Epithelial cell of esophagus (primary cell): ENCODE measurements around the gene TMEM178B.

Source experiments
- DNase-seq: peaks from one replicate; pipeline ENCODE4 v3.0.0; 2010; ENCODE audit warnings: low read depth
- H3K4me3 ChIP-seq: 2 replicates; pipeline ENCODE4 v1.5.1; 2011; ENCODE audit warnings: mild to moderate bottlenecking, low read length, control low read depth
- CTCF ChIP-seq: IDR thresholded peaks from 2 replicates; pipeline ENCODE4 v1.5.1; 2011; ENCODE audit warnings: low read depth, mild to moderate bottlenecking, low read length, control low read depth, inconsistent platforms; ENCODE audit not compliant: insufficient read depth; ENCODE audit errors: missing control alignments

Gene TMEM178B

DNA sequence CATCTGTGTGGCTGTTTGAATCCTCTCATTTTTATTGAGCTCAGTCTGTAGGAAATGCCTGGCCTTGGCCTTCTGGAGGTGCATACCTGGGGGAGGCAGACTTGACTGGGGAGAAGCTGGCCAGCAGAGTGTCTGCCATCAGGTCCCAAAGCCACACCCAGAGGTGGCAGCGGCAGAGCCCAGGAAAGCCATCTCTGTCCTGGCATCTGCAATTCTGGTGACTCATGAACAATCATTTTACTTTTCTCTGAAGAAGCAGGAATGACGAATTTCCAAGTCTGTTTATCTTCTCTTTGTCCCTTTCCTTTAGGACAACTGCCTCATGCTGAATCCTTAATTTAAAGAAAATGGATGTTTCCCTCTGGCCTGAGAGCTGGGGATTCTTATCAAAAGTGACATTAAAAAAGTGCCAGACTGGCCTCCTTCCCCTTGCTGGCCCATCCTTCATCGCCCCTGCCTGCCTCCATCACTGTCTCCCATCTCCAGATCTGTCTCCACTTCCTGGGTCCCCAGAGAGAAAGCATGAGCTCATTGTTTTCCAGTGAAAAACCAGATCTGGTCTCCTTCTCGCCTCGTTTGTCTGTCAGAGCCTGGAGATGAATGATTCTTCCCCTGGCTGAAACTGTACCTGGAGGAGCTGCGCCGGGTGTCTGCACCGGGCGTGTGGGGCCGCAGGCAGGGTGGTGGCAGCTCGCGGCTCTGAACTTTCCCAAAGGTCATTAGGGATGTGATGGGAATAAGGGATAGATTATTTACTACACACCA is 124.5 kb downstream of the TMEM178B start:
- H3K4me3 ChIP-seq, result no peak overlapping the region
- DNase-seq, result no peak
- TF ChIP-seq CTCF, result no peak

DNA sequence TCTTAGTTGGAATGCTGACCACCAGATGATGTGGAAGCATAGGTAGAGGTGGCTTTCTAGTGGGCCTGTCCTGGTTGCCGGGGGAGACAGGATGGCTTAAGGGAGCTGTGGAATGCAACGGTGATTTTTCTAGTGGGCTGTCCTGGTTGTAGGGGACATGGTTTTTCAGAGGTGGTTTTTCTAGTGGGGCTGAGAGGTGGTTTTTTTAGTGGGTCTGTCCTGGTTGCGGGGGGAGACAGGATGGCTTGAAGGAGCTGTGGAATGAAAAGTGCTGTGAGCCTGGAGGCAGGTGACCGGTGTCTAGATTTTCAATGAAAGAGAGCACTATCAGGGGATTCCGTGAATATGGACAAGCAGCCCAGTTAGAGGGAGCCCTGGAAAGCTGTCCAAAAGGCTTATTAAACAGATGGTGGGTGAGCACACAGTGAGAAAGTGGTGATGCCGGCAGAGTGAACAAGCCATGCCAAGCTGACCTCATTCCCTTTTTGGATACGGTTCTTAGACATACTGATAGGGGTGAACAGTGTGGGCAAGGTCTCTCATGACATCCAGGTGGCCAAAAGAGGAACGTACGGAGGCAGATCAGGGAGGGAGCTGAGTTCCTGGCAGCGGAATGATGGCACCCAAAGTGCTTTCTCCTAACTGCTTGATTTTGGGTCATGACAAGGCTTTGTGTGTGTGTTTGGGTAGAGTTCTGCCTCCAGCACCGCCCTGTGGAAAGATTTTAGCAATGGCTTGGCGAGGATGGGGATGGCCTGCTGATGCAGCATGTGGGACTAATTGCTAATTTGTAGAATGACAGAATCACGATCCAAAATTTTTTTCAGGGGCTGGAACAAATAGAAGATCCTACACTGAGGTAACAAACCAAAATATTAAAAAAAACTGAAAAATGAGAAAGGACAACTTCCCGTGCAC is 126.6 kb downstream of the TMEM178B start:
- no peak for DNase-seq
- H3K4me3 ChIP-seq, result no peak overlapping the region
- no peak for TF ChIP-seq CTCF

GRCh38 chr7:141201145-141201885 is 127.5 kb downstream of the TMEM178B start:
- H3K4me3 ChIP-seq, result no peak overlapping the region
- no peak for DNase-seq
- TF ChIP-seq CTCF, result no peak

DNA sequence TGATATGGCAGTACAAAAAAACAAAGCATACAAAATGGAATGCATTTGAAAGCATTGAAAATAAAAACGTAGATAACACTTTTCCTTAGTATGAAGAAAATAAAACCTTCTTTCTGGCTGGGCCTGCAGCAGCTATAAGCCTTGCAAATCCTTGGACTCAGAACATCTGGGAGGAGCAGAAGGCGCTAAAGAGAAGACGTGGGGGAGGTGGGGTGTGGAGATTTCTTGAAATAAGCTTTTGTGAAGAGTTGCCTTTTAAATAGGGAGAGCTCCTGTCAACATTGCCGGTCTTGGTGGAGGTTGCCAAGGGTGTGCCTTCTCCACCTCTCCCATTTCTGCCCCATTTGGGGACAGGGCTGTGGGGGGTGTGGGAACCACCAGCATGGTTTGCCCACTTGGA is 128.7 kb downstream of the TMEM178B start:
- no peak for DNase-seq

DNA sequence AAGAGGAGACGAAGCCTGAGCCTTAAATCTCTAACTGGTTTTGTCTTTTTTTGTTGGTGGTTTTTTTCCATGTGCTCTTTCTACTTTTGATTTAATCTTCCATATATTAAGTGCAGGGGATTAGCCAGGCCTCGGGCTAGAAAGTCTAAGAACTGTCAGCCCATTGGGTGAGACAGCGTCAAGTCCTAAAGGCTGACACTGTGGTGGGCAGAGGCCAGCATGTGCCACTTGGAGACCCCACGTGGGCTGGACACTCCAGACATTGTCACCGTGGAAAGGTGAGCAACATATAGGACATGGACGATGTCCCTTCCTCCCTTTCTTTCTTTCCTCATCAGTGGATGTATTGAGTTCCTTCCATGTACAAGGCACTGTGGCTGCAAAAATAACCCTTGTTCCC is 129.3 kb downstream of the TMEM178B start:
- H3K4me3 ChIP-seq, result no peak overlapping the region
- no peak for DNase-seq
- no peak for TF ChIP-seq CTCF

More for the DNA sequence above, 128.7 kb downstream of the TMEM178B start:
- no peak overlapping the region for H3K4me3 ChIP-seq
- no peak for TF ChIP-seq CTCF

DNA sequence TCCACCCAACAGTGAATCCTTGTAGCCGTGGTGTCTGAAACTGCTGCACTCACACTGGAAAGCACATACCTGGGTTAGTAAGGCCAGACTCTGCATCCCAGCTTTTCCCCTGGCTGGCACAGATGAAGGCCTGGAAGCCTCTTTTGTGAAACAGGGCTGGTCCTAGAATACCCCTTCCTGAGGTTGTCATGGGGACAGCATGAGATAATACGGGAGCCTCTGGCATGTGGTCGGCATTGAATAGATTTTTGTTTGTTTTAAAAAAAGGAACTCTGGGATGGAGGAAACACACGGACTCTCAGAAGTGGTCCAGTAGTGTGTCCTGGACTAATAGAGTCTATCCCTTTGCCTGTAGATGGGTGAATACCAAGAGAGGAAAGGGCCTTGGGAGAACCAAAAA is 129.7 kb downstream of the TMEM178B start:
- H3K4me3 ChIP-seq, result no peak overlapping the region
- no peak for TF ChIP-seq CTCF
- no peak for DNase-seq
